T follicular helper cell (primary cell): ENCODE results near the gene DPEP1.
"Not testable (repeated sequence)": the region's sequence is repeated elsewhere in the genome, so short reads cannot be mapped to it uniquely, and the experiment has no call there.

ENCODE experiments used
- DNase-seq: peaks from one replicate; pipeline ENCODE4 v3.0.0-alpha.2; 2020; ENCODE audit warnings: low read depth
- total RNA-seq, 2 experiments: gene quantifications; one replicate each; lab custom pipeline; 2026; lab: John Stamatoyannopoulos, UW

DPEP1 gene
- 0 reads per million in 2 experiments for total RNA-seq

GRCh38 chr16:89613231-89613953, at the start of gene DPEP1:
Gene DPEP1, plus strand, starts transcription at chr16:89613642. Its CDS starts 16,769 bp downstream, at chr16:89630411.
- DNase-seq: no peak

GRCh38 chr16:89564476-89565255, 48.8 kb upstream of the DPEP1 start:
- no peak for DNase-seq

- DNase-seq: no peak
Measured at GRCh38 chr16:89565256-89565505, 48.3 kb upstream of the DPEP1 start.

GRCh38 chr16:89565506-89566372, 47.7 kb upstream of the DPEP1 start:
- DNase-seq: no peak

GRCh38 chr16:89567656-89568594, 45.5 kb upstream of the DPEP1 start:
- no peak for DNase-seq

GRCh38 chr16:89569506-89570341, 43.7 kb upstream of the DPEP1 start:
- no peak for DNase-seq

GRCh38 chr16:89570342-89570923, 43.0 kb upstream of the DPEP1 start:
- DNase-seq: no peak

GRCh38 chr16:89570983-89571598, 42.4 kb upstream of the DPEP1 start:
- not testable (repeated sequence) for DNase-seq

- no peak for DNase-seq
Measured at GRCh38 chr16:89571636-89572035, 41.8 kb upstream of the DPEP1 start.

- no peak for DNase-seq
Measured at GRCh38 chr16:89572073-89572484, 41.4 kb upstream of the DPEP1 start.

- DNase-seq: no peak
Measured at GRCh38 chr16:89572485-89573205, 40.8 kb upstream of the DPEP1 start.

- DNase-seq: no peak
Measured at GRCh38 chr16:89573826-89574680, 39.4 kb upstream of the DPEP1 start.

GRCh38 chr16:89574681-89575246, 38.7 kb upstream of the DPEP1 start:
- DNase-seq: no peak

- DNase-seq: no peak
Measured at GRCh38 chr16:89575247-89576152, 37.9 kb upstream of the DPEP1 start, which contains the start of gene CPNE7. Gene CPNE7, plus strand, starts transcription at chr16:89575758. Its CDS starts 140 bp downstream, at chr16:89575898.

- no peak for DNase-seq
Measured at GRCh38 chr16:89576153-89577054, 37.0 kb upstream of the DPEP1 start.
